Gastrocnemius medialis (tissue), 4 donors: ENCODE measurements around the gene ZNF408. TPM values are rescaled to one million over a fixed set of nuclear protein-coding genes. Genes with fewer than 3 reads are reported as not detected.

Experiments used
- ATAC-seq, 2 donors: fragments of 150-250 bp; one replicate each; pipeline ENCODE4 v1.9.1; 2016
- DNase-seq, 2 donors: peaks; one replicate each; pipeline ENCODE4 v3.0.0-alpha.2; 2019
- H3K27ac ChIP-seq, 4 donors: fragments of 200-600 bp; sonication (generic); 1 replicate in 1 of 4; 2 replicates in 3 of 4; pipeline ENCODE4 v1.5.1; 2016 to 2018; ENCODE audit warnings: mild to moderate bottlenecking in 2 of 4, moderate library complexity in 1 of 4
- H3K27me3 ChIP-seq, 3 donors: fragments of 200-600 bp; sonication (generic) in 2 of 3; 1 replicate in 1 of 3; 2 replicates in 2 of 3; pipeline versions ENCODE4 v1.5.1 to v1.6.0; 2016 to 2019; ENCODE audit warnings: mild to moderate bottlenecking in 1 of 3, moderate library complexity in 1 of 3
- H3K36me3 ChIP-seq, 2 donors: fragments of 200-600 bp; sonication (generic) in 1 of 2; one replicate each; pipeline ENCODE4 v1.5.1; 2017 to 2018
- H3K4me1 ChIP-seq, 2 donors: fragments of 200-600 bp; sonication (generic) in 1 of 2; one replicate each; pipeline ENCODE4 v1.5.1; 2016 to 2017; ENCODE audit warnings: mild to moderate bottlenecking in 2 of 2
- H3K4me3 ChIP-seq, 4 donors: fragments of 200-600 bp; sonication (generic) in 3 of 4; 1 replicate in 1 of 4; 2 replicates in 3 of 4; pipeline ENCODE4 v1.5.1; 2016 to 2019; ENCODE audit warnings: mild to moderate bottlenecking in 2 of 4
- H3K9me3 ChIP-seq, 3 donors: fragments of 200-600 bp; sonication (generic) in 2 of 3; 1 replicate in 1 of 3; 2 replicates in 2 of 3; pipeline ENCODE4 v1.5.1; 2016 to 2019
- CTCF ChIP-seq, 5 experiments: fragments of 450-650 bp in 3 of 5; fragments of 200-600 bp in 2 of 5; sonication (generic) in 2 of 5; IDR thresholded peaks in 4 of 5; conservative IDR thresholded peaks in 1 of 5; 1 replicate in 4 of 5; 2 replicates in 1 of 5; pipeline ENCODE4 v1.5.1; 2016 to 2019; ENCODE audit warnings: antibody characterized with exemption in 5 of 5, mild to moderate bottlenecking in 3 of 5, moderate library complexity in 3 of 5
- POLR2A ChIP-seq, 2 donors: fragments of 450-650 bp; IDR thresholded peaks; one replicate each; pipeline ENCODE4 v1.6.1; 2017; ENCODE audit warnings: antibody characterized with exemption in 2 of 2, mild to moderate bottlenecking in 2 of 2, moderate library complexity in 2 of 2
- in situ Hi-C, 4 donors: fragments of 200-750 bp; cut with MboI; loops; one replicate each; pipeline versions ENCODE4 v1.15.0 to v1.8.0; 2017; ENCODE audit warnings: low sequenced_read_pairs in 4 of 4
- intact Hi-C: fragments of 100-400 bp; cut with DNase I; formaldehyde crosslinking; loops from one replicate; pipeline ENCODE4 v1.15.1; 2023; ENCODE audit warnings: low total_unique reads
- total RNA-seq, 4 donors: library from RNA; depleted of rRNA; stranded (reverse); fragments of >200 nt; gene quantifications; one replicate each; pipeline versions ENCODE4 v1.1.0 to v1.2.3, GENCODE V29; 2016

Gene ZNF408
- total RNA-seq, 4 donors from 2014 or later = 17.7 to 25.2 (median 19.3) TPM

GRCh38 chr11:46741600-46742484 is 41.0 kb downstream of the ZNF408 start:
- in situ Hi-C loops = no loop called here
- ATAC-seq = peak in 1 of 2 donors; percentile 27

GRCh38 chr11:46743043-46743442 is 42.2 kb downstream of the ZNF408 start:
- in situ Hi-C loops (no loop called here), intact Hi-C loops (no loop called here)
- DNase-seq = no peak
- no peaks in the 10 kb centered on the region for H3K9me3 ChIP-seq
- H3K27me3 ChIP-seq = no peaks in the 10 kb centered on the region
- TF ChIP-seq CTCF (IDR thresholded peaks at IDR 0.05 in 4 of 5, conservative IDR thresholded peaks at IDR 0.05 in 1 of 5) = no peak
- TF ChIP-seq POLR2A (IDR thresholded peaks at IDR 0.05) = no peak
- H3K27ac ChIP-seq = no peak overlapping the region
- peaks cover under 1 to 73% of the 10 kb centered on the region in 2 donors for H3K36me3 ChIP-seq
- no peak for ATAC-seq
- H3K4me1 ChIP-seq = no peaks in the 10 kb centered on the region
- H3K4me3 ChIP-seq = no peak overlapping the region

More at GRCh38 chr11:46741600-46742484, 41.0 kb downstream of the ZNF408 start:
- no peaks in the 10 kb centered on the region for H3K4me1 ChIP-seq
- no peak overlapping the region for H3K27ac ChIP-seq
- intact Hi-C loops = no loop called here
- no peak for DNase-seq
- H3K9me3 ChIP-seq = no peaks in the 10 kb centered on the region
- H3K27me3 ChIP-seq = no peaks in the 10 kb centered on the region
- no peak overlapping the region for H3K4me3 ChIP-seq
- H3K36me3 ChIP-seq = peaks cover 0 to 61% of the 10 kb centered on the region in 2 donors
- TF ChIP-seq CTCF (IDR thresholded peaks at IDR 0.05 in 4 of 5, conservative IDR thresholded peaks at IDR 0.05 in 1 of 5) (no peak), POLR2A (IDR thresholded peaks at IDR 0.05) (no peak)

GRCh38 chr11:46743693-46744339 is 43.0 kb downstream of the ZNF408 start:
- intact Hi-C loops = no loop called here
- Histone ChIP-seq H3K27me3 (no peaks in the 10 kb centered on the region), H3K9me3 (no peaks in the 10 kb centered on the region), H3K4me3 (no peak overlapping the region), H3K36me3 (peaks cover 4 to 81% of the 10 kb centered on the region in 2 donors), H3K27ac (no peak overlapping the region), H3K4me1 (no peaks in the 10 kb centered on the region)
- in situ Hi-C loops = no loop called here
- DNase-seq = no peak
- no peak for ATAC-seq
- TF ChIP-seq POLR2A (IDR thresholded peaks at IDR 0.05) (no peak), CTCF (IDR thresholded peaks at IDR 0.05 in 4 of 5, conservative IDR thresholded peaks at IDR 0.05 in 1 of 5) (no peak)

GRCh38 chr11:46745328-46745727 is 44.5 kb downstream of the ZNF408 start:
- H3K27ac ChIP-seq = no peak overlapping the region
- no peak overlapping the region for H3K4me3 ChIP-seq
- peaks cover 4 to 96% of the 10 kb centered on the region in 2 donors for H3K36me3 ChIP-seq
- no peaks in the 10 kb centered on the region for H3K27me3 ChIP-seq
- ATAC-seq = no peak
- in situ Hi-C loops = no loop called here
- no peaks in the 10 kb centered on the region for H3K9me3 ChIP-seq
- TF ChIP-seq POLR2A (IDR thresholded peaks at IDR 0.05) = no peak
- TF ChIP-seq CTCF (IDR thresholded peaks at IDR 0.05 in 4 of 5, conservative IDR thresholded peaks at IDR 0.05 in 1 of 5) = no peak
- H3K4me1 ChIP-seq = no peaks in the 10 kb centered on the region
- DNase-seq = no peak
- intact Hi-C loops = no loop called here
